Ecto neural progenitor cell (in vitro differentiated cells): ENCODE data around the gene SLC9A3.

ENCODE experiments used
- DNase-seq: peaks from one replicate; pipeline ENCODE4 v3.0.0-alpha.2; 2018; ENCODE audit warnings: low spot score

The SLC9A3 gene

DNA sequence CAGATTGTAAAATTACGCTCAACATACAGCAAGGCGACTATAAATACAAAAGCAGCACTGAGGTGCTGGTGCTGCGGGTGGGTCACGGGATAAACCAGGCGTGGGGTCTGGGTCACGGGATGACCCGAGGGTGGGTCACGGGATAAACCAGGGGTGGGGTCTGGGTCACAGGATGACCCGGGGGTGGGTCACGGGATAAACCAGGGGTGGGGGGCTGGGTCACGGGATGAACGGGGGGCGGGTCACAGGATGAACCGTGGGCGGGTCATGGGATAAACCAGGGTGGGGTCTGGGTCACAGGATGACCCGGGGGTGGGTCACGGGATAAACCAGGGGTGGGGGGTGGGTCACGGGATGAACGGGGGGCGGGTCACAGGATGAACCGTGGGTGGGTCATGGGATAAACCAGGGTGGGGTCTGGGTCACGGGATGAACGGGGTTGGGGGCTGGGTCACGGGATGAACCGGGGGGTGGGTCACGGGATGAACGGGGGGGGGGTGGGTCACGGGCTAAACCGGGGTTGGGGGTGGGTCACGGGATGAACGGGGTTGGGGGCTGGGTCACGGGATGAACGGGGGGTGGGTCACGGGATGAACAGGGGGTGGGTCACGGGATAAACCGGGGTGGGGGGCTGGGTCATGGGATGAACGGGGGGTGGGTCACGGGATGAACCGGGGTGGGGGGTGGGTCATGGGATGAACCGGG lies 30.2 kb upstream of the SLC9A3 start:
- DNase-seq: peak; percentile 23

DNA sequence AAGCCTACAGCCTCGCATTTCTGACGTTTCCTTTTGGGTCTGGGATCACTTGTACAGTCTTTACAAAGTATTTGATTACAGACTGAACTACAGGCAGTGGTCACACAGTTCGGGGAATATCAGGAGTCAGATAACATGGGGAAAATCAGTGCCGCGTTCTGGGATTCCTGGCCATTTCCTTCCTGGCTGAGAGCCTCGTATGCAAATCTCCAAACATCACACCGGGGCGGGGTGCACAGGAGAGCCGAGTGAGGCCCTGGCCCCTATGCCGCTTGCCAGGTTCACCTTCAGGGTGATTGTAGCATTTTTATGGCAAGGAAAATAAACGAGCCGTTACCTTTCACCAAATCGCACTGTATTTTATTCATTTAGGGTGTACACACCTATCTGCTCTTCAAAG lies 29.6 kb upstream of the SLC9A3 start:
- DNase-seq: peak; percentile 31

DNA sequence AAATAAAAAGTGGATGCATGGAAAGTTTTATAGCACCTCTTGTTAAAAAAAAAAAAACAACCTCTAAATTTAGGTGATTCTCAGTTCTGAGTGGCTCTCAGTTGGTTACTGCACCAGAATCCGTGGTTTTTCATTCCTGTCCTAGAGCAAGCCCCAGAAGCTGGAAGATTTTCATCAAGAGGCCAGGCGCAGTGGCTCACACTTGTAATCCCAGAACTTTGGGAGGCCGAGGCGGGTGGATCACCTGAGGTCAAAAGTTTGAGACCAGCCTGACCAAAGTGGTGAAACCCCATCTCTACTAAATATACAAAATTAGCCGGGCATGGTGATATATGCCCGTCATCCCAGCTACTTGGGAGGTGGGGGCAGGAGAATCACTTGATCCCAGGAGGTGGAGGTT lies 27.2 kb upstream of the SLC9A3 start:
- no peak for DNase-seq

DNA sequence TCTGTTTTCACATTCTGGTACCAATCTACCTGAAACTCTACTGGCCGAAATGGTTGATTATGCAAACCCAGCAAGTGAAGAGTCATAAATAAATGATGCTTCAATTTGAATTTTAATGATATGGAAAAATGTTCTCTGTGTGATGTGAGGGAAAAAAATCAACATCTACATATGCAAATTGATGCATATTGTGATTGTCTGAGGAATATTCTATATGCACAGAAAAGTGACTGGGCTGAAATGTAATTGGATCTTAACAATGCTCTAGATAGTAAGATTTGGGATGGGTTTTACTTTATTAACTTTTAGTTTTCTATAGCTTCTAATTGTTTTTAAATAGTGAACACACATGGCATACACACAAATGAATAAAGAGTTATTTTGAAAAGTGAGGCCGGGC lies 25.0 kb upstream of the SLC9A3 start:
- DNase-seq: no peak

DNA sequence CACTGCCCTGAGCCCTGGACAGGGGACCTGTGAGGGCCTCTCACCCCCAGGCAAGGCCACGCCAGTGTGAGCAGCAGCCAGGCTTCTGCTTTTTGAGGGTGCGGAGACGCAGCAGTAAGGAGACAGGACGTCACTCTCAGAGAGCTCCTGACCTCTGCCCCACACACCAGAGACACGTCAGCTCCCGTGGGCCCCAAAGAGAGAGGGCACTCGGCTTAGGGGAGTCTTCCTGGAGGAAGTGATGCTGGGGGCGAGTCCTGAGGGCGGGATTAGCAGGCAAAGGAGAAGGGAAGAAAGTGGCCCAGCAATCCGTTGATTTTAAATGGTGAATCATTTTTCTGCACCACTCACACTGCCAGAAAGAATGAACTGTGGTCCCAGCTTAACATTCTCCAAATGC lies 24.0 kb upstream of the SLC9A3 start:
- DNase-seq: no peak

DNA sequence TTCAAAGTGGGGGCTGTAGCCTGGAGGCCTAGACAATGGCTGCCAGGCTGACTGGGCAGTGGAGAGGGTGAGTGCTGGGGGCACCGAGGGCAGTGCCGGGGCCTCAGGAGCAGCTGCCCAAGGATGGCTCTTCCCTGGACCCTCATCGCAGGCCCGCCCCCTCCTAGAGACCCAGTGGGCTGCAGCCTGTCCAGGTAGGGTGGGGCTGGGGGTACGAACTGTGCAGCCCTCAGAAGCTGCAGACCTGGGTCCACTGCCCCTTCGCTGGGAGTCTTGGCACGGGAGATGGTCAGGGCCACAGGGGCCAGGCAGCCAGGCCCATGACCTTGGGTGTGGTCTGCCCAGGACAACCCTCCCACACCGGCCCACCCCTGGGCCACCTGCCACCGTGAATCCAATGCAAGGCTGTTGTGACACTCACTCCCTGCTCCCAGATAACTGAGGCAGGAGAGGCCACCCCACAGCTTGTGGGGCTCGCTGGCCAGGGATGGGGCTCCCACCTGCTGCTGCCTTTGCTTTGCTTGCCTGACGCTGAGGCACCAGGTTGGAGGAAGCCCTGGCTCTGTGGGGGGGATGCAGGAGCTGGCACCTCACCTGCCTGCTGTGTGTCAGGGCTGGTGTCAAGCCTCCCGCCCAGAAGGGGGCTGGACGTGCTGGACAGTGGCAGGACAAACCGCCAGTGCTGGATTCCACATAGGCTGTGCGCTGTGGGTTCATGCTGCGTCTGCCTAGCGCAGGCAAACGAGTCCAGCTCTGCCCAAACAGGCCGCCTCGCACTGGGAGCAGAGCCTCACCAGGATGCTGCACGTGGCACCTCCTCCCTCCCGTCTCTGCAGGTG lies 23.1 kb upstream of the SLC9A3 start:
- DNase-seq: no peak

DNA sequence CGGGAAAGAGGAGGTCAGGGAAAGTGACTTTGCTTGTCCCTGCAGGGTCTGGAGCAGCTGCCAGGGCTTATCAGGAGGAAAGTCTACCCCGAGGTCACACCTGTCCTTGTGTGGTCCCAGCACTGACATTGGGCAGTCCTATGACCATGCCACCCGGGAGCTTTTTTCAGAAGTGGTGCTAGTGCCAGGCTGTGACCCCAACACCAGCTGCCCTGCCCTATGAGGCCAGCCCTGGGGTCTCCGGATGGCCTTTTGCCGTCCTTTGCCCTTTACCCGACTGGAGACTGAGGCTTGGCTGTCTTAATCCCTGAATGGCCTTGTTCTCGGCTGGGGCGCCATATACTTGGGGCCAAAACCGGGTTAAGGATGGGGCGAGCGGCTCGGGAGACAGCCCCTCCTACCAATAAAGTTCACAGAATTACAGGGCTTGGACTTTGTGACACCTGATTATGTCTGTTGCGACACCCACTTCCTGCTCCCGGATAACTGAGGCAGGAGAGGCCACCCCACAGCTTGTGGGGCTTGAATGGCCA lies 22.2 kb upstream of the SLC9A3 start:
- DNase-seq: no peak

DNA sequence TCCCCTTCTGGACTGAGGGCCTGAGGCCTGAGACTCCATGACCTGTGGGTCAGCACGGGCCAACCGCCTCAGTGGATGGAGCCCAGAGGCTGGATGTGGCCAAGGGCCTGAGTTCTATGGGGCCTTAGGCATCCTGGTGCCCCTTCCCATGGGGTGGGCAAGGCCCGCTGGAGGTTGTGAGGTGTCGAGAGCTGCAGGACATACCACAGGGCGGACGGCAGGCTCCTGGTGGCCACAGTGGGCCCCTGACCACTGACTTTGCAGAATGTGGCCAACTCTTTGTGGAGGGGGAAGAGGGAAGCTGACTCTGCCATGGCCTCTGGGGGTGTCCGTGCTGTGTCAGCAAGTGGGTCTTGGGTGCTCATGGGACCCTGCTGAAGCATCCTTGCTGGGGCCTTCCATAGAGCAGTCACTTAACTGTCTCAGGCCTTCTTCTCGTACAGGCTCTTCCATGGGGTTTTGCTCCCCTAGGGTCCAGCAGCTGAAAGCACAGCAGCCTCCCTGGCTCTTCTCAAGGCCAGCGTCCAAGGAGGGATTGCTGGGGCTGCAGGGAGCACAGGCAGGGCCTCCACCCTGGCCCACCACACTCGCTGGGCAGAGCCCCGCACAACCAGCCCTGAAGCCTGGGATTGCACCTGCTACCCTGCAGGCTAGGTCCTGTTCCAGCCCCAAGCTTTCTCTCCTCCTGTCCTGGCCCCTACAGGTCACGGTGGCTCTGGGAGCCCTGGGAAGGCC lies 21.6 kb upstream of the SLC9A3 start:
- DNase-seq: no peak

DNA sequence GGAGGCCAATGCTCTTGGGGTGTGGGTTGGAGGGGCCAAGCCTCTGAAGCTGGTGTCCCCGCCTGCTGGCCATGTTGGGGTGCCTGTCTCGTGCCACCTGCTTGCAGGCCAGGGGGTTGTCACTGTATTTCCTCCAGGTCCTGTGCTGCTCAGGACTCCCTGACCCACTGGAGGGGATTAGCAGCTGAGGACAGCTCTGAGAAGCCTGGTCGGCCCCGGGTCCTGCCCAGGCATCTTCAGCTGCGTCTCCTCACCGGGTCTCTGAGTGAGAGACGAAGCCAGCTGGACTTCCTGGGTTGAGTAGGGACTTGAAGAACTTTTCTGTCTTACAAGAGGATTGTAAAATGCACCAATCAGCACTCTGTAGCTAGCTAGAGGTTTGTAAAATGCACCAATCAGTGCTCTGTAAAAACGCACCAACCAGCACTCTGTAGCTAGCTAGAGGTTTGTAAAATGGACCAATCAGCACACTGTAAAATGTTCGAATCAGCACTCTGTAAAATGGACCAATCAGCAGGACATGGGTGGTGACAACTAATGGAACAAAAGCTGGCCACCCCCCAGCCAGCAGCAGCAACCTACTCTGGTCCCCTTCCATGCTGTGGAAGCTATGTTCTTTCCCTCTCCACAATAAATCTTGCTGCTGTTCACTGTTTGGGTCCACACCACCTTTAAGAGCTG lies 20.6 kb upstream of the SLC9A3 start:
- DNase-seq: no peak

DNA sequence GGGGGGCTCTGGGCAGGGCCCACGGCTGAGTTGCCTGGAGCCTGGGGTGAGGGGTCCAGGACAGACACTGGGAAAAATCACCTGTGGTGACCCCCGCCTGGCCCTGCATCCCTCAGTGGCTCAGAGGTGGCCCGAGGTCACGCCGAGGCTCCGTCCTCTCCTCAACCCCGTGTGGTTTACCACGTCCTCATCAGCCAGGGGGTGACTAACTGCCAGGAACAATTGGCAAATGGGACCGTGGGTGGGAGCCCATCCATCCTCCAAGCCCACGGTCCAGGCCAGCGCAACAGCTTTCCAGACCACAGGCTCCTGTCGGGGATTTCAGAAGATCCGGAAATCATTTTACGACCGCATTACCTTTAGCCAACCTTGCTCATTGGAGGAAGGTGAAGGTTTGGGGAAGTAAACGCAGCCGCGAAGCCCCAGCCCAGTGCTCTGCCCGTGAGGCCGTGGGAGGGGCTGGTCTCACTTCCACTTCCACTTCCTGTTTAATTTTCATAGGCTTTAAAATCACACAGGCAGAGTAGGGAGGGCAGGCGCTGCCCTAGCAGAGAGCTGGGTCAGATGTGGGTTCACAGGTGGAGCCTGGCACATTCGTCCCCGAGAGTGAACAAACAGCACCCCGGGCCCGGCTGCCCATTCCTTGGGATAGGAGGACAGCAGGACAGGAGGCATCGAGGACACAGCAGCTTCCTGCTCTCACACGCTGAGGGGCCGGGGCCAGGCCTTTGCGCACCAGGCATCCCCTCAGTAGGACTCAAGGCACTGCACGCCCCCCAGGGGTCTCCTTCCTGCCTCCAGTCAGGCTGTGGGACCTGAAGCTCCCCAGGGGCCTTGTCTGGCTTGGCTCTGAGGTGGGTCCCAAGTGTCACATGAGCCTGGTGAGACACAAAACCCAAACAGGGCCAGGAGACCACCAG lies 19.8 kb upstream of the SLC9A3 start:
- no peak for DNase-seq

DNA sequence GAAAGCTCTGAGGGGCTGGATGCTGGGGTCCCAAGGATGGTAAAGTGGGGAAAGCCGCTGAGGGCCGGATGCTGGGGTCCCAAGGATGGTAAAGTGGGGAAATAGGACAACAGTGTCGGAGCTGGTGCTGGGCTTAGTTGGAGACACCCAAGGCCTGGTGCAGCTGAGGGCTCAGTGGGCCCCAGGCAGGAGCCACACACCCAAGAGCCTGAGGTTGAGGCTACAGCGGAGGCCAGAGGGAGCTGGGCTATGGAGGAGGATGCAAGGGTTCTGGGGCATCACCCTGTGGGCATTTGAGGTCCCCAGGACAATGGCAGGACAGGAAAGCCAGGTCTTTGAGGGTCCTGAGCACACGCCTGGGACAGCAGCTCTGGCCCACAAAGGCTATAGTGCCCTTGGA lies 19.1 kb upstream of the SLC9A3 start:
- DNase-seq: no peak

DNA sequence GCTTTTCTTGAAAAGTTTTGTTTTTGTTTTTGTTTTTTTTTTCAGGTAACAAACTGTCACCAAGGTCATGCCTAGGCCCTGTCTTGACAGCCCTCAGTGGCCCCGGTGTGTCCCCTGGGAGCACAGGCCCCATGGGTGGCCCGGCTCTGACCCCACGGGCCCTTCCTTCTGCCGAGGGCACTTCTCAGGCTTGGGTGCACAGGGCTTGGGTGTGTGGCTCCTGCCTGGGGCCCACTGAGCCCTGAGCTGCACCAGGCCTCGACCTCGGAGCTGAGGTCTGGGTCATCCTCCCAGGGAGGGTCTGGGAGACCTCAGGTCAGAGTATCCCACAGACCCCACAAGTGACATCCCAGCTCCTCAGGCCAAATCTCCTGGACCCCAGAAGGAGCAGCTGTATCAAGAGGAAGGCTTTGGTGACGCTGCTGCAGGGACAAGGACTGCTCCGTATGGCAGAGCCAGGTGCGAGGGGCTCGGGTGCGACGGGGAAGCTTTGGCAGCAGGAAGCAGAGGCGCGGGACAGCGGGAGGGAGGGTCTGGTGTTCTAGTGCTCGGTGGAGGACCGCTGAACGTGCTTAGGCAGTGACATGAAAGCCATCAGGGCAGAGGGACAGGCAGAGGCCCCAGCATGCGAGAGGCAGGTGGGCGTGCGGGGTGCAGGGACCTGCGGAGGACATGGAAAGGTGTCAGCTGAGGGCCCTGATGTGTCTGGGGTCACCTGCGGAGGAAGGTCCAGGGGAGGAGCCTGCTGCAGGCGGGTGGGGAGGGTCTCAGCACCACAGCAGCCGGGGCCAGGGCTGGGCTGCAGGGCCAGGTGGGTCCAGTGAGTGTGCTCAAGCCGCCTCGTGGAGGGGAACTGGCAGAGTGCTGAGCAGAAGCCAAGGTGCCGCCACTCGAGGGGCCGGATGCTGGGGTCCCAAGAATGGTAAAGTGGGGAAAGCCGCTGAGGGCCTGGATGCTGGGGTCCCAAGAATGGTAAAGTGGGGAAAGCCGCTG lies 18.4 kb upstream of the SLC9A3 start:
- no peak for DNase-seq

DNA sequence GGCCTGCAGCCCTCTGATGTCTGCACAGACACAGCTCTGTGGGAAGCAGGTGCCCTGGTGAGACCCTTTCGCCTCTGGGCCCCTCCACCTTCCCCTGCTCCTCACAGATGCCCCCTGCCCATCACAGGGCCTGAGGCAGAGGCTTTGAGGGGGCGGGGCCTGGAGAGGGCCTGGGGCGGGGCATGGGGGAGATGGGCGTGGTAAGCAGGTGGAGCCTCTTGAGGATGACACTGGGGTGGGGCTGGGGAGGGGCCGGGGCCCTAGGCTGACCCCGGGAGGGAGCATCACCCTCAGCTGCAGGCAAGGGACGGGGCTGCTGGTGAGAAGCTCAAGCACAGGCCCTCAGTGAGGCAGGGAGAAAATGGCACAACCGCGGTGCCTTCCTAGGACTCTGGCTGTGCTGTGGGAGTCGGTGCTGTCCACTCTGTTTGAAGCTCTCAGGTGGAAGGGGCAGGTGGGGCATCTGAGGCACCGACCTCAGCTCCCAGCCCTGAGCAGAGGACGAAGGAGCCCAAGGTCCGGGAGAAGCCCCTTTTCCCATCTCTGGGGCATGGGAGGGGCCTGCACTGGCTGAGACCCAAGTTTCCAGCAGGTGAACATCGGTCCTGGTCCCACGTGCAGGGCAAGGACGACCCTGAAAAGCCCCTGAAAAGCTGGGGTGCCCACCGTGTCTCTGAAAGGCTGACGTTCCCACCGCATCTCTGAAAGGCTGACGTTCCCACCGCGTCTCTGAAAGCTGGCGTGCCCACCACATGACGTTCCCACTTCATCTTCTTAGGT lies 17.5 kb upstream of the SLC9A3 start:
- DNase-seq: no peak

DNA sequence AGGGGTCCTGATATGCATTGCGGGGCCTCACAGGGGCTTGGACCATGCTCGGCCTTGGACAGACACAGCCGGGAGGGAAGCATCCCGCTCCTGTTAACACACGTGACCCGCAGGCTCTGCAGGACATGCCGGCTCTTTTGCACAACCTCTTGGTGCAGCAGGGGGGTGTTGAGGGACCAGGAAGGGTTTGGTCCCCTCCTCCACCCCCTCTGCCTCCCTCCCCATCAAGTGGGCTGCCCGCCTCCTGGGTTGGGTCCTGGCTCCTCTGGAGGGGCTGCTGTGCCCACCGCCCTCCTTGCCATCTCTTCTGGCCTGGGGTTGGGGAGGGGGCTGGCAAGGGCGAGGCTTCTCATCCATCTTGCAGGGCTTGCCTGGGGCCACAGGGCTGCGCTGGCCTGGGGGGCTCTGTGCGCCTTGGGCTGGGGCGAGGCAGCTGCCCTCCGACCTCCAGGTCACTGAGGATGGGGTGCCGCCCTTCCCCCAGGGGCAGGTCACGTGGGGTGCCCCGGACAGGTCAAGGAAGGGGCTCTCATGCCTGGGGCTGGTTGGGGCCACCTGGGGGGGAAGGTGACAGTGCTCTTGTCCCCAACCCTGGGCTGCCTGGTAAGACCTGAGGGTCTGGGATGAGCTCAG lies 16.8 kb upstream of the SLC9A3 start:
- DNase-seq: no peak

DNA sequence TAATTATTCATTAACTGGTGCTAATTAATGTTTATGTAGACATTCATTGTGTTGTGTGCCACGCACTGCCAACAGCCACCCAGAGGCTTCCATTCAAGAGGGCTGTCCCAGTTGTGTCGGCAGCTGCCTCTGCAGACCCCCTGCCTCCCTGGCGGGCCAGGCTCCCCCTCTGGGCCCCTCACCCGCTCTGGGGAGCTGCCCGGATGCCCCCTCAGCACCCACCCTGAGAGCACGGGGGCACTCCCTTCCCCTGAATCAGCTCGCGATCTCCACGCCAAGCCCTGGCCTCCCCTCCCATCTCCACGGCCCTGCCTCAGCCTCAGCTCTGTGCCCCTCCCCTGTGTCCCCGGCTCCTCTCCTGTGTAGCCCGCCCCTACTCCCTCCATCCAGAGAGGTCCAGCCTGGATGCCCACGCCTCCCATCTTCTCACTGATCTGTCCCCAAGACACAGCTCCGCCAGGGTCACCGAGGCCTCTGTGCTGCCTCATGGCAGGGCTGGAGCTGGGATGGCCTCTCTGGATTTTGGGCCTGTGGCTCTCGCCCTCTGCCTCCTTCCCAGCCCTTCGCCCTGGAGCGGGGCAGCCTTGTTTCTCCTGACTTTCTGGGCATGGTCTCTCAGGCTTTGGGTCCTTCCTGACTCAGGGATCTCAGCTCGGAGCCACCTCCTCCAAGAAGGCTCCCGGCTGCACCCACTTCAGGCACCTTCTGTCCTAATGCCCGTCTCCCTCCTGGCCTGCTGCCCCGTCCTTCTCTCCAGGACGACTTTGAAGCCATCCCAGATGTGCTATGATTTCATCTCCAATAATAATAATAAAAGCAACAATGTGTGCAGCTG lies 16.0 kb upstream of the SLC9A3 start:
- DNase-seq: no peak

DNA sequence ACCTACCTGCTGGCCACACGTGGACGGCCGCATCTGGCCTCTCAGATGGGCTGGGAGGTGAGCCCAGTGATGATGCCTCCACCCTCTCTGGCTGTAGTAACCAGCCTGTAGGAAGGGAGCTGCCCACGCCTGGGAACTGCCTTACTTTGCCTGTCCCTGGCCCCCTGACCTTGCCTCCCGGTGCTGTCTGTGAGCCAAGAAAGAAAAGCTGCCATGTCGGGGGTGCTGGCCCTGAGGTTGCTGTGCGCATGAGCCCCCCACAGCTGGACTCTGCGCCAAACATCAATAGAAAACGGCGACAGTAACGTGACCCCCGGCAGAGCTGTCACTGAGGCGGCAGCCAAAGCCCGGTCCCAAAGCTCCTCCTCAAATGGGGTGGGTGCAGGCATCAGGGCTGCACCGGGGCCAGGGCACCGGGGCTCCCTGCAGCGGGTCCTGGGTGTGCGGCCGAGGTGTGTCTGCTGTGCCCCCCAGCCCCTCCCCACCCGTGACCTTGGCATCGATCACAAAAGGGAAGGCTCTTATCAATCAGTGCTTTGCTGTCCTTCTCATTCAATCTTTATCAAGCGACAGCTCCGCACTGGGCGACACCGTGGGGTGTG lies 15.3 kb upstream of the SLC9A3 start:
- no peak for DNase-seq

DNA sequence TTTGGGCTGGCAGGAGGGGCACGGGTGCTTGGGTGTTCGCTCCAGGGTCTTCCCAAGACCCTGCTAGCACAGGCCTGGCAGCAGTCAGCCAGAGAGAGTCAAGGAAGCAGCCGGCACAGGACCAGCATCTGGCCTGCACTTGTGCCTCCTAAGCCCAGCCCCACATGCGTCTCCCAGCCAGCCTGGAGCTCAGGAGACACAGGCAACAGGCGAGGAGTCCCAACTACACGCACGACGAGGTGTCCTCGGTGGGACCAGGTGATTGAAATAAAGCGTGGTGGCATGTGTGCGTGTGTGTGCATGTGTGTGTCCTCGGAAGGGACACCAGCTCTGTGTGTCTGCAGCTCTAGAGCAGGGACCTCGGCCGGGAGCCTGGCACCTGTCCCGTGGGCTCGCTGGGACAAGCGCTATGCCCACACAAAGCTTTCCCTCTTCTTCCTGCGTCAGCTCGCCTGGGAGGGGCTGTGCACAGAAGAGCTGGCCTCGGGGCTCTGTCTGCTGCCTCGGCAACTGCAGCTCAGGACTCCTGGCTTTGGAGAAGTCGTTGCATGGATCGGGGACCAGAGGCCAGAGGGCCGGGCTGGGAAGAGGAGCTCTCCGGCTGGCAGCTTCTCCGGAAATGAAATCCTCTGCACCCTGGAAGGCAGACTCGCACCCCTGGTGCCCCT lies 14.7 kb upstream of the SLC9A3 start:
- DNase-seq: no peak
